PFSK-1 (cell line): ENCODE measurements around the gene RPP25L.

Experiments used
- POLR2AphosphoS5 ChIP-seq: IDR thresholded peaks from 2 replicates; pipeline ENCODE4 v1.6.1; 2012; ENCODE audit warnings: low read depth, mild to moderate bottlenecking, control low read depth, low read length, moderate library complexity
- TAF1 ChIP-seq: IDR thresholded peaks from 2 replicates; pipeline ENCODE4 v1.6.1; 2012; ENCODE audit warnings: low read length, control low read depth, borderline replicate concordance; ENCODE audit not compliant: insufficient read depth
- TF ChIP-seq, protein P1 (sequence below), 2 experiments: IDR thresholded peaks; 2 replicates each; pipeline versions ENCODE4 v1.6.1 to v1.8.0; 2011 to 2012; ENCODE audit warnings: low read depth in 2 of 2, low read length in 2 of 2, control low read depth in 1 of 2, inconsistent platforms in 1 of 2, mild to moderate bottlenecking in 1 of 2, moderate library complexity in 1 of 2; ENCODE audit not compliant: insufficient read depth in 1 of 2

DNA sequence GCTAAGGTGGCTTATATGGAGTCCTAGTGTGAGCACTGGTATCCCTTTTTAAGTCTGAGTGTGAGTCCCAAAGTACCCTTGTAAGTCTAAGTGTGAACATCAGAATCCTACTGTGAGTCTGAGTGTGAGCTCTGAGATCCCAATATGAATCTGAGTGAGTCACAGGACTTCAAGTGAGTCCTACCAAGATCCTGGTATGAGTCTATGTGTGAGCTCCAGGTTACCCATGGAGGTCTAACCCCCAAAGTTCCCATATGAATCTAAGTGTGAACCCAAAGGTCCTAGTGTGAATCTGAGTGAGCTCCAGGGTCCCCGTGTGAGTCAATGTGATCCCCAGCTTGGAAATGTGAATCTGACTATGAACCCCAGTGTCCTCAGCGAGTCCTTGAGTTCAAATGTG is 24.6 kb downstream of the RPP25L start:
- TF ChIP-seq TAF1 (no peak), POLR2AphosphoS5 (no peak)
- TF ChIP-seq, protein P1, sequence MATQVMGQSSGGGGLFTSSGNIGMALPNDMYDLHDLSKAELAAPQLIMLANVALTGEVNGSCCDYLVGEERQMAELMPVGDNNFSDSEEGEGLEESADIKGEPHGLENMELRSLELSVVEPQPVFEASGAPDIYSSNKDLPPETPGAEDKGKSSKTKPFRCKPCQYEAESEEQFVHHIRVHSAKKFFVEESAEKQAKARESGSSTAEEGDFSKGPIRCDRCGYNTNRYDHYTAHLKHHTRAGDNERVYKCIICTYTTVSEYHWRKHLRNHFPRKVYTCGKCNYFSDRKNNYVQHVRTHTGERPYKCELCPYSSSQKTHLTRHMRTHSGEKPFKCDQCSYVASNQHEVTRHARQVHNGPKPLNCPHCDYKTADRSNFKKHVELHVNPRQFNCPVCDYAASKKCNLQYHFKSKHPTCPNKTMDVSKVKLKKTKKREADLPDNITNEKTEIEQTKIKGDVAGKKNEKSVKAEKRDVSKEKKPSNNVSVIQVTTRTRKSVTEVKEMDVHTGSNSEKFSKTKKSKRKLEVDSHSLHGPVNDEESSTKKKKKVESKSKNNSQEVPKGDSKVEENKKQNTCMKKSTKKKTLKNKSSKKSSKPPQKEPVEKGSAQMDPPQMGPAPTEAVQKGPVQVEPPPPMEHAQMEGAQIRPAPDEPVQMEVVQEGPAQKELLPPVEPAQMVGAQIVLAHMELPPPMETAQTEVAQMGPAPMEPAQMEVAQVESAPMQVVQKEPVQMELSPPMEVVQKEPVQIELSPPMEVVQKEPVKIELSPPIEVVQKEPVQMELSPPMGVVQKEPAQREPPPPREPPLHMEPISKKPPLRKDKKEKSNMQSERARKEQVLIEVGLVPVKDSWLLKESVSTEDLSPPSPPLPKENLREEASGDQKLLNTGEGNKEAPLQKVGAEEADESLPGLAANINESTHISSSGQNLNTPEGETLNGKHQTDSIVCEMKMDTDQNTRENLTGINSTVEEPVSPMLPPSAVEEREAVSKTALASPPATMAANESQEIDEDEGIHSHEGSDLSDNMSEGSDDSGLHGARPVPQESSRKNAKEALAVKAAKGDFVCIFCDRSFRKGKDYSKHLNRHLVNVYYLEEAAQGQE (IDR thresholded peaks at IDR 0.05; ENCODE audit: insufficient read depth in 1 of 2, low read depth in 2 of 2, low read length in 2 of 2), result no peak
